Adrenal gland (tissue), 12 donors: ENCODE measurements around the gene DNHD1. TPM values are rescaled to one million over a fixed set of nuclear protein-coding genes. Genes with fewer than 3 reads are reported as not detected.

Experiments used
- DNase-seq, 7 donors: peaks; one replicate each; pipeline ENCODE4 v3.0.0-alpha.2; 2019 to 2020
- H3K27ac ChIP-seq, 5 donors: fragments of 200-600 bp; sonication (generic) in 4 of 5; 1 replicate in 3 of 5; 2 replicates in 2 of 5; pipeline versions ENCODE4 v1.5.1 to v1.8.0; 2016 to 2020; ENCODE audit warnings: mild to moderate bottlenecking in 1 of 5
- H3K27me3 ChIP-seq: fragments of 200-600 bp; 2 replicates; pipeline ENCODE4 v1.8.0; 2021
- H3K36me3 ChIP-seq, 2 donors: fragments of 200-600 bp; replicated peaks in 1 of 2; 1 replicate in 1 of 2; 2 replicates in 1 of 2; pipeline versions ENCODE4 v1.5.1 to v1.8.0; 2018 to 2022
- H3K4me1 ChIP-seq, 2 donors: fragments of 200-600 bp; replicated peaks in 1 of 2; 1 replicate in 1 of 2; 2 replicates in 1 of 2; pipeline versions ENCODE4 v1.5.1 to v1.8.0; 2018 to 2021
- H3K4me3 ChIP-seq, 4 donors: fragments of 200-600 bp; sonication (generic) in 3 of 4; one replicate each; pipeline ENCODE4 v1.5.1; 2016 to 2018
- H3K9me3 ChIP-seq, 3 donors: fragments of 200-600 bp; sonication (generic) in 1 of 3; replicated peaks in 1 of 3; 1 replicate in 2 of 3; 2 replicates in 1 of 3; pipeline versions ENCODE4 v1.5.1 to v1.8.0; 2016 to 2021
- CTCF ChIP-seq, 6 experiments: fragments of 450-650 bp in 4 of 6; fragments of 200-600 bp in 2 of 6; sonication (generic) in 1 of 6; IDR thresholded peaks; 1 replicate in 5 of 6; 2 replicates in 1 of 6; pipeline versions ENCODE4 v1.5.1 to v1.8.0; 2016 to 2021; ENCODE audit warnings: antibody characterized with exemption in 6 of 6, mild to moderate bottlenecking in 2 of 6, moderate library complexity in 1 of 6
- POLR2A ChIP-seq, 2 donors: fragments of 450-650 bp; IDR thresholded peaks; one replicate each; pipeline ENCODE4 v1.6.1; 2017; ENCODE audit warnings: antibody characterized with exemption in 2 of 2, mild to moderate bottlenecking in 2 of 2, moderate library complexity in 1 of 2
- WGBS, 4 donors: extraction: QIAGEN DNeasy Blood & Tissue Kit in 2 of 4; methylation state at CpG; one replicate each; pipeline versions ENCODE4 v1.1.5 to v1.1.7; 2013 to 2017; 5-methylcytosine and 5-hydroxymethylcytosine counted together
- intact Hi-C, 2 donors: fragments of 100-400 bp; cut with DNase I; formaldehyde crosslinking; loops; one replicate each; pipeline versions ENCODE4 v1.14.1 to v1.15.0; 2022 to 2023
- polyA plus RNA-seq, 3 donors: library from polyadenylated mRNA; stranded (reverse); fragments of 200-250 nt in 2 of 3; fragments of 350-450 nt in 1 of 3; fragmentation: Illumina TruSeq in 1 of 3; extraction: RNeasy Lipid Tissue Mini Kit (QIAGEN cat#74804) in 1 of 3; gene quantifications; one replicate each; pipeline ENCODE4 v1.2.3, GENCODE V29; 2013 to 2014
- total RNA-seq, 9 donors: library from RNA; depleted of rRNA in 4 of 9; stranded (reverse); fragments of >200 nt in 4 of 9; fragments of 120-200 nt in 1 of 9; fragmentation: NEBNext Ultra II Directional in 1 of 9; extraction: Animal tissue kit (Norgen Biotek cat#: 25700) in 1 of 9; gene quantifications; one replicate each; pipeline versions ENCODE4 v1.1.0 to v1.2.4, GENCODE V29; 2013 to 2023
- donor health status: healthy with polysubstance abuse.
- donor health status: Bipolar disorder and iron deficiency.
- donor health status: DM: yes; HTN: yes; CAD: no.
- donor health status: DM: no; HTN: no; CAD: no.
- donor health status: DM: no; HTN: no; CAD: no.
- donor health status: DM: yes; HTN: yes; CAD: no.

Gene DNHD1
- total and polyA plus RNA-seq, 12 donors = 3.9 to 27.1 (median 9.9) TPM

GRCh38 chr11:6486256-6486655 is 10.8 kb upstream of the DNHD1 start:
- intact Hi-C loops = no loop called here
- TF ChIP-seq CTCF (IDR thresholded peaks at IDR 0.05) (no peak), POLR2A (IDR thresholded peaks at IDR 0.05) (no peak)
- H3K36me3 ChIP-seq = peaks cover 0 to 45% of the 10 kb centered on the region in 2 donors

GRCh38 chr11:6486938-6487337 is 10.1 kb upstream of the DNHD1 start:
- Histone ChIP-seq H3K9me3 (no peaks in the 10 kb centered on the region), H3K36me3 (peaks cover 0 to 45% of the 10 kb centered on the region in 2 donors), H3K4me1 (peaks cover 8 to 10% of the 10 kb centered on the region in 2 donors), H3K27ac (peak overlapping the region in 2 of 5 donors; percentile 1 to 25), H3K27me3 (no peaks in the 10 kb centered on the region), H3K4me3 (no peak overlapping the region)
- 81 to 89% (median 86%) methylated on average over 1 of the region's 1 CpG for WGBS, 4 donors
- intact Hi-C loops = no loop called here
- DNase-seq = no peak
- TF ChIP-seq CTCF (IDR thresholded peaks at IDR 0.05) = no peak
- no peak for TF ChIP-seq POLR2A (IDR thresholded peaks at IDR 0.05)

More at GRCh38 chr11:6486256-6486655, 10.8 kb upstream of the DNHD1 start:
- peak overlapping the region in 1 of 5 donors; percentile 1 for H3K27ac ChIP-seq
- no peak overlapping the region for H3K4me3 ChIP-seq
- 82 to 92% (median 87%) methylated on average over 3 of the region's 3 CpGs for WGBS, 4 donors
- no peak for DNase-seq
- no peaks in the 10 kb centered on the region for H3K27me3 ChIP-seq
- peaks cover 10% of the 10 kb centered on the region in 2 donors for H3K4me1 ChIP-seq
- no peaks in the 10 kb centered on the region for H3K9me3 ChIP-seq

GRCh38 chr11:6488342-6488741 is 8.7 kb upstream of the DNHD1 start:
- intact Hi-C loops = no loop called here
- Histone ChIP-seq H3K4me3 (no peak overlapping the region), H3K4me1 (no peaks in the 10 kb centered on the region), H3K27me3 (no peaks in the 10 kb centered on the region), H3K27ac (no peak overlapping the region), H3K9me3 (no peaks in the 10 kb centered on the region), H3K36me3 (peaks cover 0 to 36% of the 10 kb centered on the region in 2 donors)
- WGBS, 4 donors = 88 to 96% (median 92%) methylated on average over 6 of the region's 6 CpGs
- no peak for DNase-seq
- TF ChIP-seq POLR2A (IDR thresholded peaks at IDR 0.05) (no peak), CTCF (IDR thresholded peaks at IDR 0.05) (no peak)

- H3K27ac ChIP-seq = no peak overlapping the region
- H3K4me3 ChIP-seq = no peak overlapping the region
- peaks cover 0 to 35% of the 10 kb centered on the region in 2 donors for H3K36me3 ChIP-seq
- no peaks in the 10 kb centered on the region for H3K4me1 ChIP-seq
- no peaks in the 10 kb centered on the region for H3K9me3 ChIP-seq
- H3K27me3 ChIP-seq = no peaks in the 10 kb centered on the region
- DNase-seq = no peak
- WGBS, 4 donors = 95 to 99% (median 97%) methylated on average over 3 of the region's 3 CpGs
- no peak for TF ChIP-seq CTCF (IDR thresholded peaks at IDR 0.05)
- no peak for TF ChIP-seq POLR2A (IDR thresholded peaks at IDR 0.05)
- intact Hi-C loops = no loop called here
These were observed 8.3 kb upstream of the DNHD1 start for GRCh38 chr11:6488821-6489220.
